ENCODE measurements around the gene RASA4B.
"Not testable (repeated sequence)": the region's sequence is repeated elsewhere in the genome, so short reads cannot be mapped to it uniquely, and the experiment has no call there.

Gene RASA4B

GRCh38 chr7:102474736-102475435, 42.7 kb downstream of the RASA4B start:
- H3K9me2 ChIP-seq (replicated peaks; ENCODE audit: insufficient read depth, low read length); H4K20me1 ChIP-seq (ENCODE audit: low read depth, low read length); H2AFZ ChIP-seq (ENCODE audit: low read depth, low read length, severe bottlenecking); H3K79me2 ChIP-seq (ENCODE audit: insufficient read depth, low read length); H3K9ac ChIP-seq (ENCODE audit: low read length); H3K9me3 ChIP-seq (ENCODE audit: insufficient read depth, low read length); H3K36me3 ChIP-seq (ENCODE audit: low read length); H3K27me3 ChIP-seq (ENCODE audit: low read length); H3K4me3 ChIP-seq (ENCODE audit: insufficient read depth, low read length, poor library complexity, severe bottlenecking); H3K4me2 ChIP-seq (ENCODE audit: low read depth, low read length, poor library complexity, severe bottlenecking); H3K27ac ChIP-seq (ENCODE audit: low read depth, low read length); H3F3A ChIP-seq (ENCODE audit: insufficient read depth): not testable (repeated sequence)

- H3K4me3 ChIP-seq (ENCODE audit: insufficient read depth, low read length, poor library complexity, severe bottlenecking); H3K36me3 ChIP-seq (ENCODE audit: low read length); H3K4me2 ChIP-seq (ENCODE audit: low read depth, low read length, poor library complexity, severe bottlenecking); H4K20me1 ChIP-seq (ENCODE audit: low read depth, low read length); H3K9ac ChIP-seq (ENCODE audit: low read length); H3K27ac ChIP-seq (ENCODE audit: low read depth, low read length); H3K9me2 ChIP-seq (replicated peaks; ENCODE audit: insufficient read depth, low read length); H3K27me3 ChIP-seq (ENCODE audit: low read length); H3K79me2 ChIP-seq (ENCODE audit: insufficient read depth, low read length); H3F3A ChIP-seq (ENCODE audit: insufficient read depth); H3K9me3 ChIP-seq (ENCODE audit: insufficient read depth, low read length); H2AFZ ChIP-seq (ENCODE audit: low read depth, low read length, severe bottlenecking): not testable (repeated sequence)
Observed at GRCh38 chr7:102474116-102474515, 43.5 kb downstream of the RASA4B start.

- H3K4me3 ChIP-seq (ENCODE audit: insufficient read depth, low read length, poor library complexity, severe bottlenecking) = no peak overlapping the region
- no peaks in the 10 kb centered on the region for H3K36me3 ChIP-seq (ENCODE audit: low read length)
- H3K79me2 ChIP-seq (ENCODE audit: insufficient read depth, low read length) = no peaks in the 10 kb centered on the region
Observed at GRCh38 chr7:102473271-102473991, 44.1 kb downstream of the RASA4B start.

GRCh38 chr7:102472126-102473041, 45.2 kb downstream of the RASA4B start:
- H3K4me3 ChIP-seq (ENCODE audit: insufficient read depth, low read length, poor library complexity, severe bottlenecking) = no peak overlapping the region
- H3F3A ChIP-seq (ENCODE audit: insufficient read depth) = no peaks in the 10 kb centered on the region
- no peaks in the 10 kb centered on the region for H3K9me3 ChIP-seq (ENCODE audit: insufficient read depth, low read length)
- H4K20me1 ChIP-seq (ENCODE audit: low read depth, low read length) = no peaks in the 10 kb centered on the region; the same call in 1 of the 2 replicates
- H3K9me2 ChIP-seq (replicated peaks; ENCODE audit: insufficient read depth, low read length) = no peaks in the 10 kb centered on the region
- no peaks in the 10 kb centered on the region for H3K36me3 ChIP-seq (ENCODE audit: low read length)
- no peak overlapping the region for H3K9ac ChIP-seq (ENCODE audit: low read length)
- H3K27ac ChIP-seq (ENCODE audit: low read depth, low read length) = no peak overlapping the region
- no peaks in the 10 kb centered on the region for H3K79me2 ChIP-seq (ENCODE audit: insufficient read depth, low read length)
- H3K27me3 ChIP-seq (ENCODE audit: low read length) = no peaks in the 10 kb centered on the region
- H3K4me2 ChIP-seq (ENCODE audit: low read depth, low read length, poor library complexity, severe bottlenecking) = no peak overlapping the region
- H2AFZ ChIP-seq (ENCODE audit: low read depth, low read length, severe bottlenecking) = no peak overlapping the region
- TF ChIP-seq EZH2phosphoT487 (conservative IDR thresholded peaks at IDR 0.05; ENCODE audit: low read length) = no peak
- TF ChIP-seq CTCF (IDR thresholded peaks at IDR 0.05; ENCODE audit: insufficient read depth, low read length, poor library complexity, severe bottlenecking) = no peak

More at GRCh38 chr7:102473271-102473991, 44.1 kb downstream of the RASA4B start:
- H3K4me2 ChIP-seq (ENCODE audit: low read depth, low read length, poor library complexity, severe bottlenecking) = no peak overlapping the region
- H3K9me2 ChIP-seq (replicated peaks; ENCODE audit: insufficient read depth, low read length) = no peaks in the 10 kb centered on the region
- no peaks in the 10 kb centered on the region for H4K20me1 ChIP-seq (ENCODE audit: low read depth, low read length)
- no peak overlapping the region for H3K9ac ChIP-seq (ENCODE audit: low read length)
- no peaks in the 10 kb centered on the region for H3F3A ChIP-seq (ENCODE audit: insufficient read depth)
- H2AFZ ChIP-seq (ENCODE audit: low read depth, low read length, severe bottlenecking) = no peak overlapping the region
- H3K27ac ChIP-seq (ENCODE audit: low read depth, low read length) = no peak overlapping the region
- H3K27me3 ChIP-seq (ENCODE audit: low read length) = no peaks in the 10 kb centered on the region
- no peaks in the 10 kb centered on the region for H3K9me3 ChIP-seq (ENCODE audit: insufficient read depth, low read length)
- TF ChIP-seq CTCF (IDR thresholded peaks at IDR 0.05; ENCODE audit: insufficient read depth, low read length, poor library complexity, severe bottlenecking) (no peak), EZH2phosphoT487 (conservative IDR thresholded peaks at IDR 0.05; ENCODE audit: low read length) (no peak)

All from SU-DHL-6 (cell line).